ENCODE results near the gene MAN1A2. TPM values are rescaled to one million over a fixed set of nuclear protein-coding genes. Genes with fewer than 3 reads are reported as not detected.

Gene MAN1A2
- total RNA-seq (10 to 100 TPM; 36.8 to 52.8 (median 43.4) TPM), polyA plus RNA-seq (10 to 100 TPM in 1 of 3 donors, 1 to 10 TPM in 2; 1.8 to 10.5 (median 2.4) TPM)

DNA sequence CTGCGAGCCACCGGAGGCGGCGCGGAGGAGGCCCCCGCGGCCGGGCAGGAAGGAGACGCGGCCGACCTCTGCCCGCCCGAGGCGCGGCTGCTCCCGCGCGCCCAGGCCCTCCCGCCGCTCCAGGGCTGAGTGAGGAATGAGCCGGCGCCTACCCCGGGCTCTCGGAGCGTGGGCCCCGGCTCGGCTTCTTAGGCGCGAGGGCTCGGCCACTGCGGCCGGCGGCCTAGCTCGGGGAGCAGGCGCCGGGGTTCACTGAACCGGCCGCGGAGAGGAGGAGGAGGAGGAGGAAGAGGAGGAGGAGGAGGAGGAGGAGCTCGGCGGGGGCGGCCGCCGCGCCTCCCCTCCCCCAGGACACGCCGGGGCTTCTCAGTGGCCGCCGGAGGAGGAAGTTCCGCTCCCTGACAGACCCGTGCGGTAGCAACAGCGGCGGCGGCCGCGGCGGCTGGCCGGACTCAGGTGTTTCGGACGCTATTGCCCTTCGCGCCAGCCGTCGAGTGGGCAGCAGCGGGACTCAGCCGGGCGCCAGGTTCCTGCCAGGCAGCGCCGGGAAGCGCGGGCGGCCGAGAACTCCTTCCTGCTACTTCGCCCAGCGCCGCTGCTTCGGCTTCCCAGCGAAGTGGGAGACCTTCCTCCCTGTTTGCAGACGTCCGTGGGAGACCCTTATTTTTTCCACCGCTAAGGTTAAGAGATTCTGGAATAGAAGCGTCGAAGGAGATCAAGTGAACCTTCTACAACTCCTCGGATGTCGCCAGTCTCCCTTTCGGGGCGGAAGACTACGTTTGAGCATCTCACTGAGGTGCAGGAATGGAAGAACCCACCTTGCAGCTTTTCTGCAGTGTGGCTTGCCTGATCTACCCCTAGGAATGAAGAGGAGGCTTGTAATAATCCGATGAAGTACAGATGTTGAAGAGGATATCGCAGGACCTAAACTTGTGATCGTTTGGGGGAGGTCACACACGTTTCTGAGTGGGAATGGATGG is at the start of gene MAN1A2:
Gene MAN1A2, plus strand, starts transcription at position 404 of the 980 bp plus-strand sequence. CDS start 735 bp downstream, outside the sequence.
- peaks cover 0 to 66% (median 54%) of the 10 kb centered on the region in 4 donors for H3K4me1 ChIP-seq
- peak; percentile 95 for DNase-seq

DNA sequence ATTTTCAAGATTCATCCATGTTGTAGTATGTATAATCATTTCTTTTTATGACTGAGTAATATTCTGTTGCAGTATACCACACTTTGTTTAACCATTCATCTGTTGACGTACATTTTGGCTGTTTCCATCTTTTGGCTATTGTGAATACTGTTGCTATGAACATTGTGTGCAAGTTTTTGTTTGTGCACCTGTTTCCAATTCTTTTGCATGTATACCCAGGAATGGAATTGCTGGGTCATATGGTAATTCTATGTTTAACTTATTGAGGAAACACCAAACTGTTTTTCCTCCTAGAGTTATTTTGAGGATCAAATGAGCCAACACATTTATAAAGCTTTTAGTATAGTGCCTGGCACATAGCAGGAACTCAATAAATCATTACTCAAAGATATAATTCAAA is 49.2 kb upstream of the MAN1A2 start:
- WGBS, 2 donors = 33 to 76% methylated on average over 1 of the region's 1 CpG
- H3K4me1 ChIP-seq = peaks cover 0 to 8% (median 0%) of the 10 kb centered on the region in 4 donors
- no peak overlapping the region for H3K4me3 ChIP-seq
- no peaks in the 10 kb centered on the region for H3K9me3 ChIP-seq
- no peaks in the 10 kb centered on the region for H3K27me3 ChIP-seq
- intact Hi-C loops (cut with DNase I) = no loop called here
- no peak for TF ChIP-seq POLR2A (IDR thresholded peaks at IDR 0.05)
- TF ChIP-seq, protein P1, sequence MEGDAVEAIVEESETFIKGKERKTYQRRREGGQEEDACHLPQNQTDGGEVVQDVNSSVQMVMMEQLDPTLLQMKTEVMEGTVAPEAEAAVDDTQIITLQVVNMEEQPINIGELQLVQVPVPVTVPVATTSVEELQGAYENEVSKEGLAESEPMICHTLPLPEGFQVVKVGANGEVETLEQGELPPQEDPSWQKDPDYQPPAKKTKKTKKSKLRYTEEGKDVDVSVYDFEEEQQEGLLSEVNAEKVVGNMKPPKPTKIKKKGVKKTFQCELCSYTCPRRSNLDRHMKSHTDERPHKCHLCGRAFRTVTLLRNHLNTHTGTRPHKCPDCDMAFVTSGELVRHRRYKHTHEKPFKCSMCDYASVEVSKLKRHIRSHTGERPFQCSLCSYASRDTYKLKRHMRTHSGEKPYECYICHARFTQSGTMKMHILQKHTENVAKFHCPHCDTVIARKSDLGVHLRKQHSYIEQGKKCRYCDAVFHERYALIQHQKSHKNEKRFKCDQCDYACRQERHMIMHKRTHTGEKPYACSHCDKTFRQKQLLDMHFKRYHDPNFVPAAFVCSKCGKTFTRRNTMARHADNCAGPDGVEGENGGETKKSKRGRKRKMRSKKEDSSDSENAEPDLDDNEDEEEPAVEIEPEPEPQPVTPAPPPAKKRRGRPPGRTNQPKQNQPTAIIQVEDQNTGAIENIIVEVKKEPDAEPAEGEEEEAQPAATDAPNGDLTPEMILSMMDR (IDR thresholded peaks at IDR 0.05) = no peak
- no peak for TF ChIP-seq POLR2AphosphoS5 (IDR thresholded peaks at IDR 0.05)
- no peak for TF ChIP-seq EP300 (IDR thresholded peaks at IDR 0.05)
- no peaks in the 10 kb centered on the region for H3K36me3 ChIP-seq
- DNase-seq = no peak
- no peak overlapping the region for H3K27ac ChIP-seq

More for the DNA sequence above, at the start of gene MAN1A2:
- WGBS, 2 donors = 0% methylated on average over 93 of the region's 93 CpGs
- intact Hi-C loops (cut with DNase I) = loop anchor here (2.0 to 10.0 kb wide), 5 partner anchors 237 to 455 kb away; partner anchors contain the start of genes TENT5C, TRIM45 and TTF2
- Histone ChIP-seq H3K36me3 (no peaks in the 10 kb centered on the region), H3K9me3 (no peaks in the 10 kb centered on the region), H3K4me3 (peak within 1 kb of the TSS; percentile 79 to 88 (median 83)), H3K27me3 (no peaks in the 10 kb centered on the region), H3K27ac (peak within 1 kb of the TSS; percentile 97 to 99 (median 98))
- TF ChIP-seq POLR2A (IDR thresholded peaks at IDR 0.05) (peak; percentile 65 to 82), POLR2AphosphoS5 (IDR thresholded peaks at IDR 0.05) (peak; percentile 79 to 91 (median 88)), EP300 (IDR thresholded peaks at IDR 0.05) (no peak)
- TF ChIP-seq, protein P1 (IDR thresholded peaks at IDR 0.05) = no peak

DNA sequence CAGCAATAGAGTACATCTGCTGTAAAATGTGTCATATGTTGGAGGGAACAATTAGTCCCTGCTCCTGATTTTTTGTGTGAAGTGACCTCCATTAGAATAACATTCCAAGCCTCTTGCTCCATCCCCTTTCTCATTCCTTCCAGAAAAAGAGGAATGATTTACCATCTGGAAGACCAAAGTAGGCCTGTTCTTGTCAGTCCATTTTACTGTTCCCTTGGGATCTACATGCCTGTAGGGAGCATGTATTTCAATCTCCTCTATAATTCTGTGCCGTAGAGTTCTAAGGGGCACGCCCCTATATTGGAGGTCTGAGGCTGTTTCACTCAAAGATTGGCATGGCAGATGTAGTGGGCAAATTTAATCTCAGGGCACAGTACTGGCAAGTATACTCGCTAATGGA is 48.8 kb upstream of the MAN1A2 start:
- 84 to 86% methylated on average over 3 of the region's 3 CpGs for WGBS, 2 donors
- Histone ChIP-seq H3K27ac (no peak overlapping the region), H3K36me3 (no peaks in the 10 kb centered on the region), H3K27me3 (no peaks in the 10 kb centered on the region), H3K9me3 (no peaks in the 10 kb centered on the region), H3K4me3 (no peak overlapping the region), H3K4me1 (peaks cover 0 to 8% (median 0%) of the 10 kb centered on the region in 4 donors)
- no peak for DNase-seq
- TF ChIP-seq, protein P1 (IDR thresholded peaks at IDR 0.05) = no peak
- no peak for TF ChIP-seq POLR2AphosphoS5 (IDR thresholded peaks at IDR 0.05)
- no peak for TF ChIP-seq POLR2A (IDR thresholded peaks at IDR 0.05)
- TF ChIP-seq EP300 (IDR thresholded peaks at IDR 0.05) = no peak
- intact Hi-C loops (cut with DNase I) = no loop called here

DNA sequence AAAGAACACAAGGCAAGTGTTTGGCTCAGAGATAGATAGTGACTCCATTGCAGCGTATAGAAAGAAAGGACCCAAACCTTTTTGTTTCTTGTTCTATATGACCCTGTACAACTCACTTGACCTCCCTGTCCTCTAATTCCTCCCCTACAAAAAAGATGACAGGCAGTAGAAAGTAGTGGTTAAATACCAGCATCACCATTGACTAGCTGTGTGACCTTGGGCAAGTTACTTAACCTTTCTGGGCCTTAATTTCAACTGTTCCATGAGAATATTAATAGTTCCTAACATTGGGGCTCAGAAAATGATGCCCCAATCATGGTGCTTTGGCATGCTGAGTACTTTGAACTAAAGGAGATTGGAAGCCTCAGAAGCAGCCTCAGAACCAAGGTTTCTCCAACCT is 46.7 kb upstream of the MAN1A2 start:
- H3K9me3 ChIP-seq = no peaks in the 10 kb centered on the region
- no peak overlapping the region for H3K27ac ChIP-seq
- no peak for TF ChIP-seq EP300 (IDR thresholded peaks at IDR 0.05)
- TF ChIP-seq, protein P1 (IDR thresholded peaks at IDR 0.05) = no peak
- no peak for TF ChIP-seq POLR2AphosphoS5 (IDR thresholded peaks at IDR 0.05)
- TF ChIP-seq POLR2A (IDR thresholded peaks at IDR 0.05) = no peak
- H3K27me3 ChIP-seq = no peaks in the 10 kb centered on the region
- intact Hi-C loops (cut with DNase I) = no loop called here
- peaks cover 0 to 8% (median 0%) of the 10 kb centered on the region in 4 donors for H3K4me1 ChIP-seq
- WGBS, 2 donors = 98 to 100% methylated on average over 1 of the region's 1 CpG
- DNase-seq = no peak
- no peaks in the 10 kb centered on the region for H3K36me3 ChIP-seq
- H3K4me3 ChIP-seq = no peak overlapping the region
